Tibial artery (tissue), 4 donors: ENCODE data around the gene THTPA.

Experiments
- DNase-seq, 2 donors: peaks; one replicate each; pipeline ENCODE4 v3.0.0-alpha.2; 2019
- H3K27ac ChIP-seq, 2 donors: fragments of 200-600 bp; sonication (generic) in 1 of 2; 1 replicate in 1 of 2; 2 replicates in 1 of 2; pipeline ENCODE4 v1.5.1; 2018 to 2019; ENCODE audit warnings: mild to moderate bottlenecking in 1 of 2
- H3K27me3 ChIP-seq, 2 donors: fragments of 200-600 bp; sonication (generic) in 1 of 2; one replicate each; pipeline versions ENCODE4 v1.5.1 to v1.6.0; 2016 to 2019
- H3K36me3 ChIP-seq, 3 donors: fragments of 200-600 bp; sonication (generic) in 2 of 3; one replicate each; pipeline ENCODE4 v1.5.1; 2016 to 2019; ENCODE audit warnings: mild to moderate bottlenecking in 2 of 3
- H3K4me1 ChIP-seq, 4 donors: fragments of 200-600 bp; sonication (generic) in 2 of 4; 1 replicate in 3 of 4; 2 replicates in 1 of 4; pipeline ENCODE4 v1.5.1; 2016 to 2019
- H3K4me3 ChIP-seq, 2 donors: fragments of 200-600 bp; sonication (generic) in 1 of 2; 1 replicate in 1 of 2; 2 replicates in 1 of 2; pipeline ENCODE4 v1.5.1; 2018 to 2019; ENCODE audit warnings: mild to moderate bottlenecking in 2 of 2
- H3K9me3 ChIP-seq, 3 donors: fragments of 200-600 bp; sonication (generic) in 1 of 3; one replicate each; pipeline ENCODE4 v1.5.1; 2016 to 2019
- CTCF ChIP-seq, 2 experiments: fragments of 200-600 bp in 1 of 2; fragments of 450-650 bp in 1 of 2; IDR thresholded peaks; one replicate each; pipeline ENCODE4 v1.5.1; 2017 to 2019; ENCODE audit warnings: antibody characterized with exemption in 2 of 2, mild to moderate bottlenecking in 1 of 2, moderate library complexity in 1 of 2
- intact Hi-C: fragments of 100-400 bp; cut with DNase I; formaldehyde crosslinking; loops from one replicate; pipeline ENCODE4 v1.15.0; 2023; ENCODE audit warnings: low total_unique reads

Gene THTPA

DNA sequence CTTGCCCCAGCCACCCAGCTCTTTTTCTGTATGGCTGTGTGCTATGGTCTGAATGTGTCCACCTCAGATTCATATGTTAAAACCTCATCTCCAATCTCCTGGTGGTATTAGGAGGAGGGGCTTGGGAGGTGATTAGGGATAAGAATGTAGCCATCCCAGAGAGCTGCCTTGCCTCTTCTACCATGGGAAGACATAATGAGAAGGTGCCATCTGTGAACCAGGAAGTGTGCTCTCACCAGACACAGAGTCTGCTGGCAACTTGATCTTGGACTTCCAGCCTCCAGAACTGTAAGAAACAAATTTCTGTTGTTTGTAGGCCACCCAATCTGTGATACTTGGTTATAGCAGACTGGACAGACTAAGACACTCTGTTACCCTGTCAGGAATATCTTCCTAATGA is 45.4 kb downstream of the THTPA start:
- no peak for TF ChIP-seq CTCF (IDR thresholded peaks at IDR 0.05)
- no peak overlapping the region for H3K4me3 ChIP-seq
- DNase-seq: no peak
- H3K36me3 ChIP-seq: no peaks in the 10 kb centered on the region
- no peaks in the 10 kb centered on the region for H3K9me3 ChIP-seq
- intact Hi-C loops: no loop called here
- no peak overlapping the region for H3K27ac ChIP-seq
- H3K27me3 ChIP-seq: no peaks in the 10 kb centered on the region
- no peaks in the 10 kb centered on the region for H3K4me1 ChIP-seq

- no peaks in the 10 kb centered on the region for H3K36me3 ChIP-seq
- DNase-seq: no peak
- no peaks in the 10 kb centered on the region for H3K27me3 ChIP-seq
- intact Hi-C loops: no loop called here
- H3K27ac ChIP-seq: no peak overlapping the region
- H3K4me1 ChIP-seq: no peaks in the 10 kb centered on the region
- no peak overlapping the region for H3K4me3 ChIP-seq
- no peaks in the 10 kb centered on the region for H3K9me3 ChIP-seq
- TF ChIP-seq CTCF (IDR thresholded peaks at IDR 0.05): no peak
These were observed 45.7 kb downstream of the THTPA start for GRCh38 chr14:23601845-23602180.

DNA sequence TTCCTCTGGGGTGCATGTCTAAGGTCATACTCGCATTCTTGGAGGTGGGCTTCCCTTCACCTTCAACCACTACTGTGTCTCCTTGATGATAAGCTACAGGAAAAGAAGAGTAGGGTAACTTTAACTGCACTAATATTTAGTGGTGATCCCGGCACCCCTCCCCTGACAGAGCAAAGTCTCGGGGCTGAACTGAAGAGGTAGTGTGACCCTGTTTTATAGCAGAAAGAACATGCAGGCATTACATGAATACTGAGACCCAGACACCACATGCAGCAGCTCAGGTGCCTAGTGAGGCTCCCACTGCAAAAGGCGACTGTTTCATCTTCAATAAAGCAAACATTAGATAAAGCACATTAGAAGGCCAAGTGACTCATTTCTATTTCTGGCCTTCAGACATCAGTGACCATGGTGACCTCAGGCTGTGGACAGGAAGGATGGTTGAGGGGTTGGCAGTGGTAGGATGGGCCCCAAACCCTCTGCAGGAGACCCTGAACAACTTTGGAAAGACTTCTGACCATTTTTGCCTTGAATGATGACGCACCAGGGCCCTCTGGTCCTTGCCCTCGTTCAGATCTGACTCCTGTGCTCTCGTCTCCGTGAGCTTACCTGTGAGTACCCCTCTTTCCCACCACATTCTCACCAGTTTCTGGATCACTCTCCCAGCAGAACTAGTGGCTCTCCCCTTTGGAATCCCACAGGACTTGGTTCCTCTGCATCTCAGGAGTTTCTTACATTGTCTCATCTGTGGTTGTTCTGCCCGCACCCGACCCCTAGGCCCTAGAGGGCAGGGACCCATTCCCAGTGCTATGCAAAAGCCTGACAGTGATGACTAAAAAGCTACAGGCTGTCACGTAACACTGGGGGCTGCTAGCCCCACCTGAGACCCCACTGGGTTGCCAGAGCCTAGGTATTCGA is 46.4 kb downstream of the THTPA start:
- TF ChIP-seq CTCF (IDR thresholded peaks at IDR 0.05): no peak
- no peaks in the 10 kb centered on the region for H3K9me3 ChIP-seq

DNA sequence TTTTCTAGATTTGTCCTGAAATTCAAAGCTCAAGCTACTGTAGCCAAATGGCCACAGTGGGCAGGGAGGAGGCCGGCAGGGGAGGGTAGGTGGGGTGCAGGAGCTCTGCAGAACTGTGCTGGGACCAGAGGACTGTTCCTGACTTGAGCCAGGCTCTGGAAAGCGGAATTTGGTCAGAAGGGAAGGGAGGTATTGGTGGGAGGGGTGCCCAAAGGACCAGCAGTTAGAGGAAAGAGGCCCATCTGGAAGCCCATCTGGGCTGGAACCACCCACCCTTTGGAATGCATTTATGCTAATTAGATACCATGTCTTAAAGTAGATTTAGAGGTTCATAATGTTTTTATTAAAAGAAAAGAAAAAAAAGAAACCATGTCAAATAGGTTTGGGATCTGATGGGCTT is 47.0 kb downstream of the THTPA start:
- Histone ChIP-seq H3K4me3 (no peak overlapping the region), H3K36me3 (no peaks in the 10 kb centered on the region), H3K4me1 (no peaks in the 10 kb centered on the region), H3K27me3 (peaks cover 0 to 6% of the 10 kb centered on the region in 2 donors), H3K9me3 (no peaks in the 10 kb centered on the region), H3K27ac (no peak overlapping the region)
- intact Hi-C loops: no loop called here
- no peak for DNase-seq
- no peak for TF ChIP-seq CTCF (IDR thresholded peaks at IDR 0.05)

More for the DNA sequence above, 46.4 kb downstream of the THTPA start:
- no peak for DNase-seq
- intact Hi-C loops: no loop called here
- Histone ChIP-seq H3K27ac (no peak overlapping the region), H3K4me3 (no peak overlapping the region), H3K36me3 (no peaks in the 10 kb centered on the region), H3K4me1 (no peaks in the 10 kb centered on the region), H3K27me3 (peaks cover 0 to 5% of the 10 kb centered on the region in 2 donors)

DNA sequence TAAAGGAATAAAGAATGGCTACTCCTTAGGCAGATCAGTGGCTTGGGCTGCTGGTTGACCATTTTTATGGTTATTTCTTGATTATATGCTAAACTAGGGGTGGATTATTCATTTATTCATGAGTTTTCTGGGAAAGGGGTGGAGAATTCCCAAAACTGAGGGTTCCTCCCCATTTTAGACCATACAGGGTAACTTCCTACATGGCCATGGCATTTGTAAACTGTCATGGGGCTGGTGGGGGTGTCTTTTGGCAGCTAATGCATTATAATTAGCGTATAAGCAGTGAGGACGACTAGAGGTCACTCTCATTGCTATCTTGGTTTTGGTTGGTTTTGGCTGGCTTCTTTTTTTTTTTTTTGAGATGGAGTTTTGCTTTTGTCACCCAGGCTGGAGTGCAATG is 48.1 kb downstream of the THTPA start:
- no peak for TF ChIP-seq CTCF (IDR thresholded peaks at IDR 0.05)
- Histone ChIP-seq H3K36me3 (no peaks in the 10 kb centered on the region), H3K27ac (no peak overlapping the region), H3K4me3 (no peak overlapping the region), H3K4me1 (no peaks in the 10 kb centered on the region), H3K9me3 (no peaks in the 10 kb centered on the region), H3K27me3 (peaks cover 0 to 6% of the 10 kb centered on the region in 2 donors)
- intact Hi-C loops: no loop called here
- DNase-seq: no peak
